Endothelial cell of umbilical vein (primary cell): ENCODE data around the gene SIKE1. TPM values are rescaled to one million over a fixed set of nuclear protein-coding genes. Genes with fewer than 3 reads are reported as not detected.

Source experiments
- BruUV-seq: library from RNA; stranded (reverse); fragments of 400-500 nt; replicated peaks from 2 replicates; lab custom pipeline; 2021; lab: Mats Ljungman, UMichigan
- CTCF ChIA-PET: fragments of 300-600, 350-600 bp; sonication (Branson Sonifier 250); formaldehyde crosslinking; loops from one replicate; lab custom pipeline; 2021; ENCODE audit warnings: antibody characterized with exemption, inconsistent platforms; lab: Charles Lee
- POLR2A ChIA-PET: fragments of 300-600, 350-600 bp; sonication (Branson Sonifier 250); formaldehyde crosslinking; loops from one replicate; lab custom pipeline; 2021; ENCODE audit warnings: antibody characterized with exemption, inconsistent platforms; lab: Charles Lee
- DNase-seq: peaks from one replicate; pipeline ENCODE4 v3.0.0-alpha.2; 2011; ENCODE audit warnings: low read depth, low spot score
- FAIRE-seq: peaks from 2 replicates; lab custom pipeline; 2011; peaks lifted over from hg19 to GRCh38; lab: Jason Lieb, UNC
- H2AFZ ChIP-seq: 2 replicates; pipeline ENCODE4 v1.6.0; 2012; ENCODE audit warnings: low read depth, low read length, control low read depth, inconsistent platforms
- H3K27ac ChIP-seq: 2 replicates; pipeline ENCODE4 v1.5.1; 2011; ENCODE audit warnings: low read depth, mild to moderate bottlenecking, control low read depth, low read length, moderate library complexity; ENCODE audit not compliant: insufficient read depth
- H3K27me3 ChIP-seq, 2 experiments: 2 replicates each; pipeline versions ENCODE4 v1.6.0 to v1.6.1; 2011; ENCODE audit warnings: low read length in 2 of 2, mixed read lengths in 1 of 2; ENCODE audit not compliant: control insufficient read depth in 2 of 2, insufficient read depth in 2 of 2
- H3K36me3 ChIP-seq, 2 experiments: 2 replicates in 1 of 2; 3 replicates in 1 of 2; pipeline ENCODE4 v1.5.1; 2011; ENCODE audit warnings: low read length in 2 of 2, mild to moderate bottlenecking in 1 of 2, moderate library complexity in 1 of 2; ENCODE audit not compliant: control insufficient read depth in 2 of 2, insufficient read depth in 2 of 2; ENCODE audit errors: extremely low read depth in 1 of 2
- H3K4me1 ChIP-seq: 3 replicates; pipeline ENCODE4 v1.5.1; 2011; ENCODE audit warnings: mild to moderate bottlenecking, low read length; ENCODE audit not compliant: control insufficient read depth, insufficient read depth; ENCODE audit errors: extremely low read depth
- H3K4me2 ChIP-seq: 2 replicates; pipeline ENCODE4 v1.6.1; 2011; ENCODE audit warnings: low read length, control low read depth, mixed read lengths; ENCODE audit not compliant: insufficient read depth
- H3K4me3 ChIP-seq, 3 experiments: fragments of 200-600 bp in 1 of 3; sonication (generic), shearing (Covaris generic) in 1 of 3; replicated peaks in 1 of 3; 2 replicates each; pipeline ENCODE4 v1.5.1; 2011 to 2016; ENCODE audit warnings: control low read depth in 3 of 3, low read length in 3 of 3, mild to moderate bottlenecking in 2 of 3, inconsistent platforms in 1 of 3, low read depth in 1 of 3, moderate library complexity in 1 of 3; ENCODE audit not compliant: insufficient read depth in 1 of 3
- H3K79me2 ChIP-seq: 2 replicates; pipeline ENCODE4 v1.6.0; 2012; ENCODE audit warnings: low read length, inconsistent platforms; ENCODE audit not compliant: control insufficient read depth, insufficient read depth
- H3K9ac ChIP-seq: replicated peaks from 2 replicates; pipeline ENCODE3; 2011; ENCODE audit warnings: low read length, control low read depth; ENCODE audit not compliant: insufficient read depth; ENCODE audit errors: extremely low read depth
- H3K9me1 ChIP-seq: replicated peaks from 3 replicates; pipeline ENCODE4 v1.6.0; 2011; ENCODE audit warnings: mild to moderate bottlenecking, low read length; ENCODE audit not compliant: control insufficient read depth, insufficient read depth; ENCODE audit errors: extremely low read depth
- H3K9me3 ChIP-seq: replicated peaks from 2 replicates; pipeline ENCODE4 v1.5.1; 2012; ENCODE audit warnings: low read length, inconsistent platforms; ENCODE audit not compliant: control insufficient read depth, insufficient read depth
- H4K20me1 ChIP-seq: replicated peaks from 2 replicates; pipeline ENCODE3; 2011; ENCODE audit warnings: mild to moderate bottlenecking, low read length; ENCODE audit not compliant: control insufficient read depth, insufficient read depth; ENCODE audit errors: extremely low read depth
- CTCF ChIP-seq, 2 donors: IDR thresholded peaks; 1 replicate in 1 of 2; 2 replicates in 1 of 2; pipeline ENCODE4 v1.5.1; 2011; ENCODE audit warnings: low read length in 2 of 2, mild to moderate bottlenecking in 2 of 2, moderate library complexity in 2 of 2, control low read depth in 1 of 2, inconsistent platforms in 1 of 2, low read depth in 1 of 2; ENCODE audit not compliant: insufficient read depth in 1 of 2; ENCODE audit errors: extremely low read depth in 1 of 2
- EZH2 ChIP-seq: IDR thresholded peaks from 2 replicates; pipeline ENCODE4 v1.6.1; 2012; ENCODE audit warnings: borderline replicate concordance, low read depth, mild to moderate bottlenecking, moderate library complexity, low read length, inconsistent platforms; ENCODE audit not compliant: severe bottlenecking
- FOS ChIP-seq: IDR thresholded peaks from 2 replicates; pipeline ENCODE4 v1.6.1; 2011; ENCODE audit warnings: mild to moderate bottlenecking, low read length, moderate library complexity, borderline replicate concordance; ENCODE audit not compliant: insufficient read depth
- GATA2 ChIP-seq: IDR thresholded peaks from 2 replicates; pipeline ENCODE4 v1.7.0; 2011; ENCODE audit warnings: low read depth, mild to moderate bottlenecking, moderate library complexity, mixed read lengths, low read length; ENCODE audit not compliant: insufficient read length, insufficient read depth
- JUN ChIP-seq: IDR thresholded peaks from 2 replicates; pipeline ENCODE4 v1.6.1; 2011; ENCODE audit warnings: borderline replicate concordance, low read depth; ENCODE audit not compliant: insufficient read length, insufficient read depth
- MAX ChIP-seq: IDR thresholded peaks from 2 replicates; pipeline ENCODE4 v1.6.1; 2011; ENCODE audit not compliant: insufficient read depth, insufficient read length
- MYC ChIP-seq: IDR thresholded peaks from one replicate; pipeline ENCODE4 v1.6.1; 2011; ENCODE audit warnings: mild to moderate bottlenecking, low read depth, low read length
- POLR2A ChIP-seq: IDR thresholded peaks from 2 replicates; pipeline ENCODE4 v1.6.1; 2012; ENCODE audit warnings: low read depth, mild to moderate bottlenecking, control low read depth, low read length
- POLR2AphosphoS5 ChIP-seq: IDR thresholded peaks from 2 replicates; pipeline ENCODE4 v1.6.1; 2012; ENCODE audit warnings: low read depth, mild to moderate bottlenecking, control low read depth, low read length, moderate library complexity; ENCODE audit not compliant: insufficient read depth
- dilution Hi-C: fragments of 300-500 bp; cut with MboI; formaldehyde crosslinking; loops from one replicate; pipeline ENCODE4 v1.15.0; 2019; ENCODE audit warnings: low sequenced_read_pairs; ENCODE audit not compliant: extremely low pct_ligation_motif_present
- intact Hi-C: fragments of 100-400 bp; cut with micrococcal nuclease; formaldehyde crosslinking; loops from one replicate; pipeline ENCODE4 v1.10.0; 2022
- polyA plus RNA-seq, 4 experiments: library from polyadenylated mRNA; depleted of rRNA in 3 of 4; stranded (reverse) in 3 of 4; unstranded in 1 of 4; fragments of >200 nt; gene quantifications; 2 replicates each; pipeline versions ENCODE4 v1.2.1 to v1.2.3, GENCODE V29; 2011 to 2012; ENCODE audit warnings: missing spikeins in 1 of 4
- total RNA-seq: library from RNA; stranded (reverse); gene quantifications from 2 replicates; pipeline ENCODE4 v1.2.3, GENCODE V29; 2021

Gene SIKE1
- total and polyA plus RNA-seq, 2 donors (not counting 3 experiments of a cell fraction or from before 2014, with no cell fraction given), result 16.3 to 46.6 TPM

DNA sequence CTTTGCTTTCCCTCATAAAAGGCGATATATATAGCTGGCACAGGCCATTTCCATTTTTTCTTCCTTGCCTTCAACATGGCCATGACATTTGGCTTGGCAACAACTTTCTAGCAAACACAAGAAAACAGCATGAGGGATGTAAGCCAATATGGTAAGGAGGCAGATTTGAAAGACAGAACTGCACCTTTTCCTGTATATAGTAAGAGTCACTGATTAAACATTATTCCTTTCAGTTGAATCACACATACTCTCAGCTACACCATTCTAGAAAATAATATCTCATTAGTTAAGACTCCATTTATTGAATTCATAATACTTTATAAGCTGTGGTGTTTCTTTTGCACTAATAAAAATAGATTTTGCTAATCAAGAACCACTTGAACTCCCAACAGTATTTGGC is 9.5 kb downstream of the SIKE1 start:
- Histone ChIP-seq H3K79me2 (no peaks in the 10 kb centered on the region), H3K4me2 (no peak overlapping the region), H3K9ac (no peak overlapping the region), H3K9me1 (no peaks in the 10 kb centered on the region), H4K20me1 (no peaks in the 10 kb centered on the region), H3K27ac (no peak overlapping the region), H3K36me3 (peaks cover 1 to 2% of the 10 kb centered on the region in 2 experiments), H2AFZ (no peak overlapping the region), H3K27me3 (no peaks in the 10 kb centered on the region), H3K4me1 (no peaks in the 10 kb centered on the region), H3K4me3 (no peak overlapping the region), H3K9me3 (no peaks in the 10 kb centered on the region)
- ChIA-PET POLR2A (no interaction called here), CTCF (no interaction called here)
- no peak for TF ChIP-seq EZH2
- no peak for TF ChIP-seq POLR2AphosphoS5
- TF ChIP-seq MYC, result no peak
- no peak for TF ChIP-seq MAX
- TF ChIP-seq CTCF (IDR thresholded peaks at IDR 0.05; ENCODE audit: extremely low read depth in 1 of 2, insufficient read depth in 1 of 2, low read depth in 1 of 2, low read length in 2 of 2), result no peak
- TF ChIP-seq FOS, result no peak
- no peak for TF ChIP-seq GATA2
- no peak for TF ChIP-seq POLR2A
- TF ChIP-seq JUN, result no peak
- dilution Hi-C loops (no loop called here), intact Hi-C loops (no loop called here)
- DNase-seq (no peak), FAIRE-seq (no peak)
- BruUV-seq, result no TSS peak
